ENCODE data around the gene HSD3B7. TPM values are rescaled to one million over a fixed set of nuclear protein-coding genes. Genes with fewer than 3 reads are reported as not detected.
A peak's percentile ranks its signal among the peaks of the same experiment; 100 is the strongest.

The HSD3B7 gene
- total RNA-seq, 1 donor from 2014 or later = 2.0 TPM

- peaks cover 5% of the 10 kb centered on the region for H3K27me3 Mint-ChIP-seq (ENCODE audit: unreplicated experiment)
- H3K9me3 Mint-ChIP-seq (ENCODE audit: unreplicated experiment) = peaks cover 11% of the 10 kb centered on the region
- H3K4me3 Mint-ChIP-seq (ENCODE audit: unreplicated experiment) = peak overlapping the region; percentile 36
- peaks cover 5% of the 10 kb centered on the region for H3K36me3 Mint-ChIP-seq (ENCODE audit: unreplicated experiment)
- no peak for TF ChIP-seq CTCF (IDR thresholded peaks at IDR 0.05; ENCODE audit: partially characterized antibody, unreplicated experiment)
- H3K27ac Mint-ChIP-seq (ENCODE audit: unreplicated experiment) = no peak overlapping the region
- DNase-seq = no peak
- H3K4me1 Mint-ChIP-seq (ENCODE audit: low read depth, unreplicated experiment) = no peaks in the 10 kb centered on the region
Observed at GRCh38 chr16:30944352-30944751, 40.7 kb upstream of the HSD3B7 start.

- Mint-ChIP-seq H3K4me3 (ENCODE audit: unreplicated experiment) (no peak overlapping the region), H3K27me3 (ENCODE audit: unreplicated experiment) (peaks cover 12% of the 10 kb centered on the region), H3K27ac (ENCODE audit: unreplicated experiment) (peak overlapping the region; percentile 43), H3K4me1 (ENCODE audit: low read depth, unreplicated experiment) (peaks cover 6% of the 10 kb centered on the region), H3K36me3 (ENCODE audit: unreplicated experiment) (peaks cover 5% of the 10 kb centered on the region), H3K9me3 (ENCODE audit: unreplicated experiment) (peaks cover 11% of the 10 kb centered on the region)
- TF ChIP-seq CTCF (IDR thresholded peaks at IDR 0.05; ENCODE audit: partially characterized antibody, unreplicated experiment) = no peak
- DNase-seq = no peak
Observed at GRCh38 chr16:30946671-30947540, 38.1 kb upstream of the HSD3B7 start.

- peaks cover 5% of the 10 kb centered on the region for H3K36me3 Mint-ChIP-seq (ENCODE audit: unreplicated experiment)
- peaks cover 12% of the 10 kb centered on the region for H3K27me3 Mint-ChIP-seq (ENCODE audit: unreplicated experiment)
- peaks cover 6% of the 10 kb centered on the region for H3K4me1 Mint-ChIP-seq (ENCODE audit: low read depth, unreplicated experiment)
- peak overlapping the region; percentile 43 for H3K27ac Mint-ChIP-seq (ENCODE audit: unreplicated experiment)
- peaks cover 11% of the 10 kb centered on the region for H3K9me3 Mint-ChIP-seq (ENCODE audit: unreplicated experiment)
- TF ChIP-seq CTCF (IDR thresholded peaks at IDR 0.05; ENCODE audit: partially characterized antibody, unreplicated experiment) = no peak
- no peak overlapping the region for H3K4me3 Mint-ChIP-seq (ENCODE audit: unreplicated experiment)
- no peak for DNase-seq
Observed at GRCh38 chr16:30947541-30947858, 37.5 kb upstream of the HSD3B7 start.

GRCh38 chr16:30947859-30948666, 36.9 kb upstream of the HSD3B7 start:
- Mint-ChIP-seq H3K4me1 (ENCODE audit: low read depth, unreplicated experiment) (peaks cover 6% of the 10 kb centered on the region), H3K27me3 (ENCODE audit: unreplicated experiment) (peaks cover 12% of the 10 kb centered on the region), H3K9me3 (ENCODE audit: unreplicated experiment) (peaks cover 11% of the 10 kb centered on the region), H3K4me3 (ENCODE audit: unreplicated experiment) (peak overlapping the region; percentile 74), H3K36me3 (ENCODE audit: unreplicated experiment) (peaks cover 5% of the 10 kb centered on the region), H3K27ac (ENCODE audit: unreplicated experiment) (peak overlapping the region; percentile 33)
- peak; percentile 94 for DNase-seq
- TF ChIP-seq CTCF (IDR thresholded peaks at IDR 0.05; ENCODE audit: partially characterized antibody, unreplicated experiment) = peak; percentile 15

Measured in glutamatergic neuron (in vitro differentiated cells).